DLD1 (cell line): ENCODE measurements around the gene LRP2.
"Not testable (repeated sequence)": the region's sequence is repeated elsewhere in the genome, so short reads cannot be mapped to it uniquely, and the experiment has no call there.

Source experiments
- in situ Hi-C: cut with HindIII; loops from 2 replicates; pipeline ENCODE4 v1.10.0; 2017; ENCODE audit warnings: low sequenced_read_pairs

Gene LRP2

GRCh38 chr2:169362118-169362893 lies at the start of gene LRP2:
Gene LRP2 (minus strand): TSS chr2:169362534. CDS start chr2:169362399, 135 bp downstream.
- in situ Hi-C loops = no loop called here

DNA sequence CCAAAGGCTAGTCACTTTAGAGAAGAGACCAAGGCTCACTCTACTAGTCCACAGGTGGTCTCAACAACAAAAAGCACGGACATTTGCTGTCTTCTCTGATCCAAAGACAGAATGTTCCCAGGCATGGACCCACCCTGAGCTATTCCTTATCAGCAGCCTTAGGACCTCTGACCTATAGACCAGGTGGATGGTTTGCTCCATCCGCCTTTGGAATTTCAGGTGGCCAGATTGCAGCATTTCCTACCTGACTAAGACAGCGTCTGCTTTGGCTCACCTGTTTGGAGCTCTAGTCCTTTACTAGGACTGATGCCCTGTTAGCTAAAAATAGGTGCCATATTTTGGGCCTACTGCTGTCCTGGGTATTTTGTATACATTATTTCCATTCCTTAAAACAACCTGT lies 44.6 kb upstream of the LRP2 start:
- in situ Hi-C loops = no loop called here

DNA sequence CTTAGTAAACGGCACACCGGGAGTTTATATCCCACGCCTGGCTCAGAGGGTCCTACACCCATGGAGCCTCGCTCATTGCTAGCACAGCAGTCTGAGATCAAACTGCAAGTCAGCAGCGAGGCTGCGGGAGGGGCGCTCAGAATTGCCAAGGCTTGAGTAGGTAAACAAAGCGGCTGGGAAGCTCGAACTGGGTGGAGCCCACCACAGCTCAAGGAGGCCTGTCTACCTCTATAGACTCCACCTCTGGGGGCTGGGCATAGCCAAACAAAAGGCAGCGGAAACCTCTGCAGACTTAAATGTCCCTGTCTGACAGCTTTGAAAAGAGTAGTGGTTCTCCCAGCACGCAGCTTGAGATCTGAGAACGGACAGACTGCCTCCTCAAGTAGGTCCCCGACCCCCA lies 37.2 kb upstream of the LRP2 start:
- in situ Hi-C loops = not testable (repeated sequence)

GRCh38 chr2:169397697-169398096 lies 35.4 kb upstream of the LRP2 start:
- in situ Hi-C loops = no loop called here

- in situ Hi-C loops = no loop called here
These were observed 33.6 kb upstream of the LRP2 start for GRCh38 chr2:169395821-169396374.

GRCh38 chr2:169393068-169393590 lies 30.8 kb upstream of the LRP2 start:
- in situ Hi-C loops = no loop called here

DNA sequence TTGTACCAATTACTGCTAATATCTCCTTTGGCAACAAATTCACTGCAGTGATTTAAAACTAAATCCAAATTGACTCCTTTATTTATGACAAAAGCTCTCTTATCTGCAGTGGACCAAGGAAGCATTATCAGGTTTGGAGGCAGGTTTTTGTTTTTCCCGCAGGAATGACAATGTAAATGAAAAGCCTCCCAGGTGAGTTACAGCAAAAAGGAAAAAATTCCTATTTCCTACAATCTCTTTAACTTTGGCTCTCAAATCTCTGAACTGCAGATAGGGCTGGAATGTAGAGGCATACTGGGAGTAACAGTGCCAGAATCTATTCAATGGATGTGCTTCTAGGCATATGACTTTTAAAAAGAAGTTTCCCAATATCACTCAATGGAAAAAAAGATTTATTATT lies 28.9 kb upstream of the LRP2 start:
- in situ Hi-C loops = no loop called here

DNA sequence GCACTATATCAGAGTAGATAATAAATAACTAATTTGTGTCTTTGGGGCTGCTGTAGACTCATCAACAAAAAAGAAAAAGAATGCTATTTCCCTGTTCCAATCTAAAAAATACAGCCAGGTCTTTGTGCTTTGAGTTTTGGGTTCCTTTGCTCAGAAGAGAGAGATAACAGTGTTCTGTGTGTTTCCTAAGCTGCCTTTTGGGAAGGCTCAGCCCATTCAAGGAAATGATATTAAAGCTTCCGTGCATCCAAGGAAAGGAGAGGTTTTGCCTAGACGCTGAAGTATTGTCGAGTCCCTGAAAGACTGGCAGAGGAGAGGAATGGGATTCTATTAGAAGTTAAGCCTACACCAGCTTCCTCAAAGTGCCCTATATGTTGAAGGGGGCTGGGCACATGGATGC lies 25.8 kb upstream of the LRP2 start:
- in situ Hi-C loops = no loop called here

- in situ Hi-C loops = no loop called here
These were observed 24.4 kb upstream of the LRP2 start for GRCh38 chr2:169386722-169387121.

- in situ Hi-C loops = no loop called here
These were observed 22.5 kb upstream of the LRP2 start for GRCh38 chr2:169384816-169385215.

DNA sequence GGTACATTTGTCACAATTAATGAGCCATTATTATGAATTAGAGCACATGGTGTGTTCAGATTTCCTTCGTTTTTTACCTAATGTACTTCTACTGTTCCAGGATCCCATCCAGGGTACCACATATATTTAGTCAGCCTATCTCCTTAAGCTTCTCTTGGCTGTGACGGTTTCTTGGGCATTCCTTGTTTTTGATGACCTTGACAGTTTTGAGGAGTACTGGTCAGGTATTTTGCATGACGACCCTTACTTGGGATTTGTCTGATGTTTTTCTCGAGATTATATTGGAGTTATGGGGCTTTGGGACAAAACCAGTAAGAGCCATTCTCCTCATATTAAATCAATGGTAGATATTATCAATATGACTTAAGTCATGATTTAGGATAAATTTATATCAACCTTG lies 10.2 kb upstream of the LRP2 start:
- in situ Hi-C loops = no loop called here

- in situ Hi-C loops = no loop called here
These were observed 3.7 kb upstream of the LRP2 start for GRCh38 chr2:169366066-169366465.

DNA sequence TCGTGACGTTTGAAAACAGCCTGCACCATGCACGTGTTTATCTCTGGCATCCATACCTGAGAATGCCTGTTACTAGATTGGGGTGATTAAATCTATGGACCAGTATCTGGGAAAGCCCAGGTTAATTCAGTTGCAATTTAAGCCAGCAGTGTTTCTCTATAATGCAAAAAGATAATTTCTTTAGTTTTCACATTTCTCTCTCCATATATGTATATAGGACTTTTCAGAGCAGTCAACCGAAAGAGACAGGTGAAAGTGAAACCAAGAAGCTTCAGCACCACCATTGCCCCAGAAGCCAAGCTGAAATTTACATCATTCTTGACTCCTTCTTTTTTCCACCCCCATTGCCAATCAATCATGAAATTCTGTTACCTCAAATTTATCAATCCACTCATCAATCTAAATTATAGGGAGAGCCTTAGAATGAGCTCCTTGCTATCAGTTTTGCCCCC lies 2.7 kb upstream of the LRP2 start:
- in situ Hi-C loops = no loop called here

GRCh38 chr2:169363560-169364150 lies 1.3 kb upstream of the LRP2 start:
- in situ Hi-C loops = no loop called here

DNA sequence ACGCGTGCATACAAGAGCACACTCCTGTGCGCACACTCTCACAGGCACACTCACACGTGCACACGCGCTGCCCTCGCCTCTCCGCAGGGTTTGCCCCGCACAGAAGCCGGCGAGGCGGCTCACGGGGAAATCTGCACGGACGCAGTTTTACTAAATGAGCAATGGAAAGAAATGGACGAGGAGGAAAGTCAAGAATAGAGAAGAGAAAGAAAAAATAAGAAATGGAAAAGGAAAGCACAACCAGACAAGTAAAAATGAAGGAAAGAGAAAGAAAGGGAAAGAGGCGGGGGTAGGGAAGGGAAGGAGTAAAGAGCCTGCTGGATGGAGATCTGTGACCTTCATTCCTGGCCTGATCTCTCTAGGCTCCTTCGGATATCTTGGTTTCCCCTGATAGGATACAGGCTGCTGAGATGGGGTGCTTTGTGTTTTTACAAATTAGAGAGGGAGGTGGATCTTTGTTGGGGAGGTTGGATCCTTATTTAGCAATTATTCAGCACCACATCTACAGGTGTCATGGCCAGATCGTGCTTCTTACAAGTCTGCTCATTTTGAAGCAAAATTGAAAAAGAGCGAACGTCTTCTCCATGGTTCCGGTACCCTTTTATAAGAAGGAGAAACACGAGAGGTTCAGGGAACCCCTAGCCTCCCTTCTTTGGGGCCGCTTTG lies 693 bp upstream of the LRP2 start:
- in situ Hi-C loops = no loop called here

DNA sequence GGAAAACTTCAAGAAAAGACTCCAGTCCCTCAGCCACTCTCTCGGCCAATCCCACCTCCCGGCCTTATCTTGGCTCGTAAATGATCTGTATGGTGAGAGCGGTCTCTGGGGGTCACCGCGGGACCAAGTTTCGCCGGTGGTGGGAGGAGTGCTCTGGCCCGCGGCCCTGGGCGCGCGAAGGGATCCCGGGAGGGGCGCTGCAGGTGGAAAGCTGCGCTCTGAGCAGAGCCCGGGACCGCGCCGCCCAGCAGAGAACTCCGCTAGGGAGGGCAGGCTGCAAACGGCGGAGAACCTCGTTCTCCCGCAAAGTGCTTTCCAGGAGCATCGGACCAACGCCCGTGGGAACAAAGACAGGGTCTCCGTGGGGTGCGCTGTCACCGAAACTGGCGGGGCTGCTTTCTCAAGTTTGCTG lies 622 bp downstream of the LRP2 start:
- in situ Hi-C loops = no loop called here

GRCh38 chr2:169360984-169361705 lies 1.2 kb downstream of the LRP2 start:
- in situ Hi-C loops = no loop called here

DNA sequence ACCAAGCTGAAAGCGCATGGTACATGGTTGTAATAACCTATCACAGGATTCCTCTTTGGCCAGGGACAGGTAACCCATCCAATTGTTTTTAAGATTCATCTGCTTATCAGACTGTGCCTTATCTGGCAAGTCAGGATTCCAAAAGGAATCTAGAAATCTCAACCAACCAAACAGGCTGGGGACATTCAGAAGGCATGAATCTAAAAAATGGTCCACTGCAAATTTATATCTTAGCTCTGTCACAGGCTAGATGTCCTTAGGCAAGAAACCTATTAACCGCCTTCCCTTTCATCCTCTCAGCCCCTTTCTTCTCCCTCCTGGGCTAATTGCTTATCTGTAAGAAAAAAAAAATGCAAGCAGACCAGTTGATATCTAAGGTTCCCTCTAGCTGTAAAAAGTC lies 4.3 kb downstream of the LRP2 start:
- in situ Hi-C loops = no loop called here

GRCh38 chr2:169354244-169354643 lies 8.1 kb downstream of the LRP2 start:
- in situ Hi-C loops = no loop called here

DNA sequence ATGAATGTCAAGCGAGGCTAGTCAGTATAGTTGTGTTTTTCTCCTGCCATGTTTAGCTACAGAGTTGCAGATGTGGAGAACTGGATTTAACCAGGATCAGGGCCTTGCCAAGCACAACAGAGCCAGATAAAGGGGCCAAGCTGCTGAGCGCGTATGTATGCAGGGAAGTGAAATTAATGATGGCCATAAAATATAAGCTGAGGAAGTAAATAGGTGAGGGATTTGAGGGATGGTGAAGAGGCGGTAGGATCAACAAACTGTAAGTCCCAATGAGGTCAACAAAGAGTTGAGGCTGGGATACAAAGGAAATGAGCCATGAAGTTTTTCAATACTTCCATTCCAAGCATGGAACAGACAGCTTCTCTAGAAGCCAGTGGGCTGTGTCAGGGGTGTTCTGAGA lies 10.6 kb downstream of the LRP2 start:
- in situ Hi-C loops = no loop called here

GRCh38 chr2:169349535-169349934 lies 12.8 kb downstream of the LRP2 start:
- in situ Hi-C loops = no loop called here
